Neural cell (in vitro differentiated cells): Measurements from ENCODE around the gene KHDC3L. TPM values are rescaled to one million over a fixed set of nuclear protein-coding genes. Genes with fewer than 3 reads are reported as not detected.

Experiments
- H2AFZ ChIP-seq: fragments of 200-600, 300-800 bp; sonication (generic), shearing (Covaris generic); 2 replicates; pipeline ENCODE4 v1.6.0; 2014; ENCODE audit warnings: low read depth, mild to moderate bottlenecking, antibody characterized with exemption, low read length, moderate library complexity
- H3F3A ChIP-seq: fragments of 200-600 bp; shearing (Covaris generic); 2 replicates; pipeline ENCODE4 v1.6.1; 2016; ENCODE audit warnings: mild to moderate bottlenecking, moderate library complexity, mixed read lengths, antibody characterized with exemption, low read length; ENCODE audit not compliant: insufficient read depth, poor library complexity, severe bottlenecking
- H3K27ac ChIP-seq: fragments of 200-600, 300-800 bp; sonication (generic), shearing (Covaris generic); 2 replicates; pipeline ENCODE4 v1.5.1; 2014; ENCODE audit warnings: mild to moderate bottlenecking, low read length, moderate library complexity
- H3K27me3 ChIP-seq: fragments of 300-800, 200-600 bp; sonication (generic), shearing (Covaris generic); 2 replicates; pipeline ENCODE4 v1.6.0; 2014; ENCODE audit warnings: mild to moderate bottlenecking, low read depth, low read length, moderate library complexity; ENCODE audit not compliant: insufficient read depth
- H3K36me3 ChIP-seq: fragments of 300-800, 200-600 bp; sonication (generic), shearing (Covaris generic); 2 replicates; pipeline ENCODE4 v1.5.1; 2014; ENCODE audit warnings: mild to moderate bottlenecking, antibody characterized with exemption, low read length, moderate library complexity; ENCODE audit not compliant: insufficient read depth
- H3K4me2 ChIP-seq: fragments of 300-800, 200-600 bp; sonication (generic), shearing (Covaris generic); 2 replicates; pipeline ENCODE4 v1.6.0; 2014; ENCODE audit warnings: mild to moderate bottlenecking, low read length
- H3K4me3 ChIP-seq: fragments of 300-800, 200-600 bp; sonication (generic), shearing (Covaris generic); 2 replicates; pipeline ENCODE4 v1.5.1; 2014; ENCODE audit warnings: mild to moderate bottlenecking, low read length, moderate library complexity
- H3K79me2 ChIP-seq: fragments of 200-600 bp; shearing (Covaris generic); replicated peaks from 2 replicates; pipeline ENCODE4 v1.6.0; 2014; ENCODE audit warnings: mild to moderate bottlenecking, low read length, moderate library complexity; ENCODE audit not compliant: insufficient read depth
- H3K9ac ChIP-seq: fragments of 300-800, 200-600 bp; sonication (generic), shearing (Covaris generic); 2 replicates; pipeline ENCODE4 v1.6.1; 2016; ENCODE audit warnings: mild to moderate bottlenecking, low read length, mixed read lengths
- H3K9me2 ChIP-seq: fragments of 200-600 bp; shearing (Covaris generic); 2 replicates; pipeline ENCODE4 v1.6.1; 2016; ENCODE audit warnings: mild to moderate bottlenecking, low read length, mixed read lengths; ENCODE audit not compliant: insufficient read depth
- H3K9me3 ChIP-seq: fragments of 200-600, 300-800 bp; sonication (generic), shearing (Covaris generic); 2 replicates; pipeline ENCODE4 v1.6.1; 2016; ENCODE audit warnings: mild to moderate bottlenecking, mixed run types, low read length, moderate library complexity, mixed read lengths
- H4K20me1 ChIP-seq: fragments of 200-600 bp; shearing (Covaris generic); 2 replicates; pipeline ENCODE4 v1.6.1; 2016; ENCODE audit warnings: mild to moderate bottlenecking, mixed run types; ENCODE audit not compliant: insufficient read depth
- EP300 ChIP-seq: fragments of 450-650 bp; conservative IDR thresholded peaks from 2 replicates; pipeline ENCODE4 v1.6.1; 2014; ENCODE audit warnings: antibody characterized with exemption, mild to moderate bottlenecking, moderate library complexity; ENCODE audit not compliant: poor library complexity, severe bottlenecking
- EZH2 ChIP-seq: fragments of 200-600, 300-800 bp; shearing (Covaris generic), sonication (generic); IDR thresholded peaks from 2 replicates; pipeline ENCODE4 v1.6.1; 2014; ENCODE audit warnings: antibody characterized with exemption, low read length, borderline replicate concordance, mild to moderate bottlenecking; ENCODE audit not compliant: insufficient read depth, poor library complexity, severe bottlenecking
- MXI1 ChIP-seq: fragments of 450-650 bp; conservative IDR thresholded peaks from 2 replicates; pipeline ENCODE4 v1.6.1; 2014; ENCODE audit warnings: antibody characterized with exemption, mild to moderate bottlenecking; ENCODE audit not compliant: poor library complexity, severe bottlenecking
- POLR2AphosphoS5 ChIP-seq: IDR thresholded peaks from 2 replicates; pipeline ENCODE4 v1.6.1; 2012
- RAD21 ChIP-seq: fragments of 450-650 bp; conservative IDR thresholded peaks from 2 replicates; pipeline ENCODE4 v1.6.1; 2014; ENCODE audit warnings: antibody characterized with exemption, mild to moderate bottlenecking, moderate library complexity
- SMC3 ChIP-seq: fragments of 450-650 bp; conservative IDR thresholded peaks from 2 replicates; pipeline ENCODE4 v1.6.1; 2014; ENCODE audit warnings: antibody characterized with exemption, mild to moderate bottlenecking, moderate library complexity; ENCODE audit not compliant: poor library complexity
- TAF1 ChIP-seq: IDR thresholded peaks from 2 replicates; pipeline ENCODE4 v1.6.1; 2012; ENCODE audit warnings: low read depth
- polyA plus RNA-seq: library from polyadenylated mRNA; depleted of rRNA; stranded (reverse); fragments of >200 nt; gene quantifications from 2 replicates; pipeline ENCODE4 v1.2.3, GENCODE V29; 2014
- TF ChIP-seq, protein P1 (sequence below): IDR thresholded peaks from 2 replicates; pipeline ENCODE4 v1.6.1; 2012; ENCODE audit warnings: borderline replicate concordance
- TF ChIP-seq, protein P2 (sequence below): fragments of 450-650 bp; IDR thresholded peaks from 2 replicates; pipeline ENCODE4 v1.5.1; 2014; ENCODE audit warnings: antibody characterized with exemption, mild to moderate bottlenecking, moderate library complexity; ENCODE audit not compliant: poor library complexity, severe bottlenecking

Gene KHDC3L
- polyA plus RNA-seq, 1 donor from 2014 or later, result not detected

DNA sequence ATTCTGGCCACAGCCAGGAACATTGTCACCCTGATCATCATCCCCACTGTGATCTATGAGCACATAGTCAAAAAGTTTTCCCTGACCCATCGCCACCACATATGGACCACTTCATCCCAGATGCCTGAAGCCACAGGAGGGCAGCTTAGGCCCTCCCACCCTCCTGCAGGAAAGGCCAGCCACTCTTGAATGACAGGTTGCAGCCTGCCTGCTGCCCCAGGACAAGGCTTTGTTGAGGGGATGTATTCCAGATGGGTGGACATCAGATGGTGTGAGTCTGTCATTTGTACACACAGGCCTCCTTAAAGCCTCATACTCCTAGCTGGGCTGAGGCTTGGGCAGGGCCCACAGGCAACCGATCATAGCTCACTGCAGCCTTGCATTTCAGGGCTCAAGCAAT is 39.1 kb upstream of the KHDC3L start:
- Histone ChIP-seq H3F3A (no peaks in the 10 kb centered on the region), H3K36me3 (no peaks in the 10 kb centered on the region), H2AFZ (no peak overlapping the region), H3K4me2 (no peak overlapping the region), H3K9me3 (no peaks in the 10 kb centered on the region), H3K79me2 (no peaks in the 10 kb centered on the region), H4K20me1 (no peaks in the 10 kb centered on the region), H3K27me3 (no peaks in the 10 kb centered on the region), H3K9me2 (no peaks in the 10 kb centered on the region), H3K27ac (no peak overlapping the region), H3K9ac (no peak overlapping the region), H3K4me3 (no peak overlapping the region)
- TF ChIP-seq RAD21, result no peak
- no peak for TF ChIP-seq EP300
- TF ChIP-seq, protein P1, sequence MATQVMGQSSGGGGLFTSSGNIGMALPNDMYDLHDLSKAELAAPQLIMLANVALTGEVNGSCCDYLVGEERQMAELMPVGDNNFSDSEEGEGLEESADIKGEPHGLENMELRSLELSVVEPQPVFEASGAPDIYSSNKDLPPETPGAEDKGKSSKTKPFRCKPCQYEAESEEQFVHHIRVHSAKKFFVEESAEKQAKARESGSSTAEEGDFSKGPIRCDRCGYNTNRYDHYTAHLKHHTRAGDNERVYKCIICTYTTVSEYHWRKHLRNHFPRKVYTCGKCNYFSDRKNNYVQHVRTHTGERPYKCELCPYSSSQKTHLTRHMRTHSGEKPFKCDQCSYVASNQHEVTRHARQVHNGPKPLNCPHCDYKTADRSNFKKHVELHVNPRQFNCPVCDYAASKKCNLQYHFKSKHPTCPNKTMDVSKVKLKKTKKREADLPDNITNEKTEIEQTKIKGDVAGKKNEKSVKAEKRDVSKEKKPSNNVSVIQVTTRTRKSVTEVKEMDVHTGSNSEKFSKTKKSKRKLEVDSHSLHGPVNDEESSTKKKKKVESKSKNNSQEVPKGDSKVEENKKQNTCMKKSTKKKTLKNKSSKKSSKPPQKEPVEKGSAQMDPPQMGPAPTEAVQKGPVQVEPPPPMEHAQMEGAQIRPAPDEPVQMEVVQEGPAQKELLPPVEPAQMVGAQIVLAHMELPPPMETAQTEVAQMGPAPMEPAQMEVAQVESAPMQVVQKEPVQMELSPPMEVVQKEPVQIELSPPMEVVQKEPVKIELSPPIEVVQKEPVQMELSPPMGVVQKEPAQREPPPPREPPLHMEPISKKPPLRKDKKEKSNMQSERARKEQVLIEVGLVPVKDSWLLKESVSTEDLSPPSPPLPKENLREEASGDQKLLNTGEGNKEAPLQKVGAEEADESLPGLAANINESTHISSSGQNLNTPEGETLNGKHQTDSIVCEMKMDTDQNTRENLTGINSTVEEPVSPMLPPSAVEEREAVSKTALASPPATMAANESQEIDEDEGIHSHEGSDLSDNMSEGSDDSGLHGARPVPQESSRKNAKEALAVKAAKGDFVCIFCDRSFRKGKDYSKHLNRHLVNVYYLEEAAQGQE, result no peak
- TF ChIP-seq MXI1, result no peak
- no peak for TF ChIP-seq POLR2AphosphoS5
- TF ChIP-seq, protein P2, sequence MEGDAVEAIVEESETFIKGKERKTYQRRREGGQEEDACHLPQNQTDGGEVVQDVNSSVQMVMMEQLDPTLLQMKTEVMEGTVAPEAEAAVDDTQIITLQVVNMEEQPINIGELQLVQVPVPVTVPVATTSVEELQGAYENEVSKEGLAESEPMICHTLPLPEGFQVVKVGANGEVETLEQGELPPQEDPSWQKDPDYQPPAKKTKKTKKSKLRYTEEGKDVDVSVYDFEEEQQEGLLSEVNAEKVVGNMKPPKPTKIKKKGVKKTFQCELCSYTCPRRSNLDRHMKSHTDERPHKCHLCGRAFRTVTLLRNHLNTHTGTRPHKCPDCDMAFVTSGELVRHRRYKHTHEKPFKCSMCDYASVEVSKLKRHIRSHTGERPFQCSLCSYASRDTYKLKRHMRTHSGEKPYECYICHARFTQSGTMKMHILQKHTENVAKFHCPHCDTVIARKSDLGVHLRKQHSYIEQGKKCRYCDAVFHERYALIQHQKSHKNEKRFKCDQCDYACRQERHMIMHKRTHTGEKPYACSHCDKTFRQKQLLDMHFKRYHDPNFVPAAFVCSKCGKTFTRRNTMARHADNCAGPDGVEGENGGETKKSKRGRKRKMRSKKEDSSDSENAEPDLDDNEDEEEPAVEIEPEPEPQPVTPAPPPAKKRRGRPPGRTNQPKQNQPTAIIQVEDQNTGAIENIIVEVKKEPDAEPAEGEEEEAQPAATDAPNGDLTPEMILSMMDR, result no peak
- TF ChIP-seq EZH2, result no peak
- TF ChIP-seq TAF1, result no peak
- TF ChIP-seq SMC3, result no peak

DNA sequence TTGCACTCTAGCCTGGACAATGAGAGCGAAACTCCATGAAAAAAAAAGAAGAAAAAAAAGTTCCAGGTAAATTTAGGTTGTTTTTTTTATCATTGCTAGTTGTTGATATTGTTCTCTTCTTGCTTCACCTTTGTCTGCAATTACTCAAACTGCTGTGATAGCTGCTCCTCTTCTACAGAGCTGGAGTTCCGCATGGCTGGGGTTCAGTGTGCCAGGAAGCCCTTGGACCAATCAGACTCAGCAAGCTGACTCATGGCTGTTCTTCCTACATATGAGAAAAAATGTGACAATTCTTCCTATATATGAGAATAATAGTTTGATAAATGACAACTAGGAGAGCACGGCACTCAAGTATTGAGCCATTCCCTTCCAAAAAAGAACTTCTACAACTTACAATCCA is 36.8 kb upstream of the KHDC3L start:
- Histone ChIP-seq H3K9ac (no peak overlapping the region), H3F3A (no peaks in the 10 kb centered on the region), H3K27ac (no peak overlapping the region), H3K9me3 (no peaks in the 10 kb centered on the region), H3K36me3 (no peaks in the 10 kb centered on the region), H4K20me1 (no peaks in the 10 kb centered on the region), H3K4me2 (no peak overlapping the region), H3K79me2 (no peaks in the 10 kb centered on the region), H3K9me2 (no peaks in the 10 kb centered on the region), H3K27me3 (no peaks in the 10 kb centered on the region), H3K4me3 (no peak overlapping the region), H2AFZ (no peak overlapping the region)
- TF ChIP-seq, protein P2, result no peak
- no peak for TF ChIP-seq TAF1
- no peak for TF ChIP-seq POLR2AphosphoS5
- no peak for TF ChIP-seq MXI1
- TF ChIP-seq, protein P1, result no peak
- TF ChIP-seq EP300, result no peak
- TF ChIP-seq EZH2, result no peak
